Measurements from ENCODE around the gene CGB1.
A peak's percentile ranks its signal among the peaks of the same experiment; 100 is the strongest.
"Not testable (repeated sequence)": the region's sequence is repeated elsewhere in the genome, so short reads cannot be mapped to it uniquely, and the experiment has no call there.

Gene CGB1

DNA sequence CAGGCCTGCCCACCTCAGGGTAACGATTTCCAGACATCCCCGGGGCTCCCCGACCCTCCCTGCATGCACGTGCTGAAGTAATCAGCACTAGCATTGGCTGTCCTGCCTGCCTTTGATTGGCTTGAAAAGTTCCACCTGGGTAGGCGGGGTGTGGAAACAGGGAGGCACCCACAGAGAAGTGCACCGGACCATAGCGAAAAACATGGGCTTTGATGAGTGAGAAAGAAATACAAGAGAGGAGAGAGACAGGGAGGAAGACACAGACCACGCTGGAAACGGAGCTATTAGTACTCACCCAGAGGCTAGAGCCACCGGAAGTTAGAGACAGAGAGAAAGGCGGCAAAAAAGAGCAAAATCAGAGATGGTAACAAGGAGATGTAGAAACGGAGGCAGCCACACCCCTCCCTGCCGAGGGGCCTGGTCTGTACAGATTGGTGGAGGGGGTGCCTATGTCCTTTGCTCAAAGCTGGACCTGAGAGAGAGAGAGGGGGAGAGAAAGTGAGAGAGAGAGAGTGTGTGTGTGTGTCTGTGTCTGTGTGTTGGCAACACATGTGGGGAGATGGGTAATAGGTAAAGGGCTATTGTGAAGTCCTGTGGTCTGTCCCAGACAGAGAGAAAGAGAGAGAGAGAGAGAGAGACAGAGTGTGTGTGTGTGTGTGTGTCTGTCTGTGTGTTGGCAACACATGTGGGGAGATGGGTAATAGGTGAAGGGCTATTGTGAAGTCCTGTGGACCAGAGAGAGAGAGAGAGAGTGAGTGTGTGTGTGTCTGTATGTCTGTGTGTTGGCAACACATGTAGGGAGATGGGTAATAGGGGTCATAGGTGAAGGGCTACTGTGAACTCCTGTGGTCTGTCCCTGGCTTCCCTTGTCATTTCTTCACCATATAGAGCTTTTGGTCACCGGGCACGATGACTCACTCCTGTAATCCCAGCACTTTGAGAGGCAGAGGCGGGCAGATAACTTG, 15.5 kb downstream of the CGB1 start:
- DNase-seq (ENCODE audit: low spot score) = no peak

DNA sequence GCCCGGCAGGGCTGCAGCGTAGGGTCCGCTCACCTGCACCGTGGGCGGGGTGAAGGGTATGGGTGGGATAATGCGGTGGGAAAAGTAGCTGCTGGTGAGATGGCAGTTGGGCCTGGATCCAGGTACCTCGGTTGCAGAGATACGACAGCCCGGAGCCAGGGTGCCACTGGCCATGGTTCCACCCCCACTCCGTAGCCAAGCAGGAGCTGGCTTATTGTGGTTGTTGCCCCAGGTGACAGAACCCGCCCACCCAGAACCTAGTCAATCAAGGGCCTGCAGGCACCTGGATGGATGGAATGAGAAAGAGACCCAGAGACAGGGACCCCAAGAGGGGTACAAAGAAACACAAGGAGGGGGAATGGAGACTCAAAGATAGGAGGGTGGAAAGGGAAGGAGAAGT, 16.4 kb downstream of the CGB1 start:
- DNase-seq (ENCODE audit: low spot score) = no peak

DNA sequence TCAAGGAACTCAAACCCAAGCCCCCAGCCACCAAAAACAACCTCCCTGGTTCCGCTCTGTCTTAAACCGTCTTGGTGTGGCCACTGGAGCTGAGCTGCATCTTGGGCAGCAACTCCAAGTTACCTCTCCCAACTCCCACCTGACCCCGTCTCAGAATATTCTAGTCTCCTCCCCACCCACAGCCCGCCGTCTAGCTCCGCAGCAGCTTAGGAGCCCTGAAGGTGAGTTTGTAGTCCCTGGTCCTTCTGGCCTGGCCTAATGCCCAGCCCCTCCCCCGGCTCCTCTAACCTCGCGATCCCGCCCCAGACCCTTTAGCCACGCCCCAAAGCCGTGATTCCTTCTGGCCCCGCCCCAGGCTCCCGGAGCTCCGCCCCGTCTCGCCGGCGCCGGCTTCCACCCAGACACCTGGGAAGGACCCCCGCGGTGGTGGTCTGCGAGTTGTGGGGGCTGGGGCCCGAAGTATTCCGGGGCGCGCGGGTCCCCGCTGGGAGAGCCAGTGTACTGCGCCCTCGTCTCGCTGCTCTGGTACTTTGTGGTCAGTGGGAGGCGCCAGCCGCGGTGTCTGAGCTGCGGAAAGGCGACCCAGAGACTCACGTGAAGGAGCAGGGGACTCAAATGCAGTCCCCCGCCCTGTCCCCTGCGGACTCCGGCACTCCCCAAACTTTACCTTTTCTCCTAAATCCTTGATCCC, 17.3 kb downstream of the CGB1 start:
- DNase-seq (ENCODE audit: low spot score) = no peak

DNA sequence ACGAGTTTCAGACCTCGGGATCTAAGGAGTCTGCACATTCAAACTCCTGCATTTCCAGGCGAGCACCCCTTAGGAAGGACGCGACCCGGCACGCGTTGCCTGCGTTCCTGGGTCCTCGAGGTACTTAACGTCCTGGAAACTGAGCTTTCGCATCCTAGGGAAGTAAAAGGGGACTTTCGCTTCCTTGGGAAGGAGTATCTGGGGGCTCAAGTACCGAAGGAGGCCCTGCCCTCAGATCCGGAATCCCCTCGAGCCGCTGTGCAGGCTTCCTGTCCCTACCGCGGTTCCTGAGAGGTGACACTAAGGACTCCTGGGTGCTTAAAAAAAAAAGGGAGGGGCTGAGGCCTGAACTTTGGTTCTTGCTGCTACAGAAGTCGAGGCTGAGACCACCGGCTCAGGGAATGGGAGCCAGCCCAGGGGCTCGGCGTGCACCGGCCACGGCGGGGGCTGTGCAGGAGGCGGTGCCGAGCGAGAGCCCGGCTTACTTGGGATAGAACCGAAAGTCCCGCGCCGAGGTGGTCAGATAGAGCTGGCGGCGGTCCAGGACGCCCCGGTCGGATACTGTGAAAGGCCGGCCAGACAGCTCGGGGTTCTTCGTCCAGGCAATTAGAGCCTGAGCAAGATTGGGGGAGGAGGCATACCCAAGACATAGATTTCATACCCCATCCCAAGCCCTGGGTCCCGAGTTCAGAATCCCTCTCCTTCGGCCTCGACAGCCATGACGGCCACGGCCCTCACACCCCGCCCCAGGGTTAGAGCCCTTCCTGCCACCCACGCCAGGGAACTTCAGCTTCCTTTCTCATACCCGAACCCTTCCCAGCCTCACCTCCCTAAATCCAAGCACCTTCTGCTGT, 18.1 kb downstream of the CGB1 start:
- not testable (repeated sequence) for DNase-seq (ENCODE audit: low spot score)

DNA sequence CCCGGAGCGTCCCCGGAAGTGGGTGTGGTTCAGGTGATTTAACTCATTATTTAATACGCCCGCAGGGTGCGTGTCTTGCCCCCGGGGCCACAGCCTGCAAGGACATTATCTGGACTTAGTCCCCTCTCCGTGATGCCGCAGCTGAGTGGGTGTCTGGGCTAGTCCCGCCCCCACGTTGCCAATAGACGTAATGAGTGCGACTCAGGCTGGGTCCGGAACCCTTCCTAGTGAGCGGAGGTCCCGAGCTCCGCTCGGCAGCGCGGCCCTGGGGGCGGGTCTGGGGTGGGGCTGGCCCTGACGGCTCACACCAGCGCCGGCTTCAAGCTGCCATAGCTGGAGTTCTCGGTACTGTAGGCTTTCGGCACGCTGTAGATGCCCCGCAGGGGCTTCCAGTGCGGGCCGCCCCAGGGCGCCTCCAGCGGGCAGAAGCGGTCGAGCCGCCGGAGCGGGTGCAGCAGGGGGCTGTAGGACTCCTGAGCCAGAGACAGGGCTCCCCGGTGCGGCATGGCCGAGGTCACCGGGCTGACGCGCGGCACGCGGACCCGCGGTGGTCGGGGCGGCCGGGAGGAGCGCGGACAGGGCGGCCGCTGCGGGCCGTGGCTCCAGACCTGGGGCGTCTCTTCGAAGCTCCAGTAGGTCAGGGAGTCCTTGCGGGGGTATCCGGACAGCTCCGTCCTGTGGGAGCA, 18.9 kb downstream of the CGB1 start:
- peak; percentile 13 for DNase-seq (ENCODE audit: low spot score)

DNA sequence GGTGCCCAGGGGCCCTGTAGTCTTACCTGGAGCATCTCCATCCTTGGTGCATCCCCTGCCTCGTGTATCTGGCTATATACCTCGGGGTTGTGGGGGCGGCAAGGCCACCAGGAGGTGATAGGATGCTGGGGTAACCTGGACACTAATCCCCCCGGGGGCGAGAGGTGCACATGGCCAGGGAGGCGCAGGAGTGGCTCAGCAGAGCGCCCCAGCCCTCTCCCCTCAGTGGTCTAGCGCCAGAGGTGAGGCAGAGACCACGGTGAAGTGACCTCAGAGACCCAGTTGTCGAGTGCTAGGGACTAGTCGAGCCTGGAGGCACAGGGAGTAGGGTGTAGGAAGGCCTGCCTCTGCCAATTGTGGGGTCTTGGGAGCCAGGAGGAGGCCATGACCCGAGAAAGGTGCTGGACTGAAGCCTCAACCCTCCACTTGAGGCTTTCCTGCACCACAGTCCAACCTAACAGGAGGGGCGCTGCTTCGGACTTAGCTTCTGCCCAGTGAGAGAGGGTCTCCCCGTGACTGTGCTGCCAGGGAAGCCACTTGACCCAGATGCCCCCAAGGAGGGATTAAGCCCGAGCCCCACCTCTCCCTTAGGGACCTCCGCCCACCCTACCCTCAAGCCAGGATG, 19.5 kb downstream of the CGB1 start, which contains the start of gene LHB:
Gene LHB, minus strand, starts transcription at position 51 of the 625 bp plus-strand sequence. Its CDS starts 10 bp downstream, at position 41.
- DNase-seq (ENCODE audit: low spot score) = no peak

DNA sequence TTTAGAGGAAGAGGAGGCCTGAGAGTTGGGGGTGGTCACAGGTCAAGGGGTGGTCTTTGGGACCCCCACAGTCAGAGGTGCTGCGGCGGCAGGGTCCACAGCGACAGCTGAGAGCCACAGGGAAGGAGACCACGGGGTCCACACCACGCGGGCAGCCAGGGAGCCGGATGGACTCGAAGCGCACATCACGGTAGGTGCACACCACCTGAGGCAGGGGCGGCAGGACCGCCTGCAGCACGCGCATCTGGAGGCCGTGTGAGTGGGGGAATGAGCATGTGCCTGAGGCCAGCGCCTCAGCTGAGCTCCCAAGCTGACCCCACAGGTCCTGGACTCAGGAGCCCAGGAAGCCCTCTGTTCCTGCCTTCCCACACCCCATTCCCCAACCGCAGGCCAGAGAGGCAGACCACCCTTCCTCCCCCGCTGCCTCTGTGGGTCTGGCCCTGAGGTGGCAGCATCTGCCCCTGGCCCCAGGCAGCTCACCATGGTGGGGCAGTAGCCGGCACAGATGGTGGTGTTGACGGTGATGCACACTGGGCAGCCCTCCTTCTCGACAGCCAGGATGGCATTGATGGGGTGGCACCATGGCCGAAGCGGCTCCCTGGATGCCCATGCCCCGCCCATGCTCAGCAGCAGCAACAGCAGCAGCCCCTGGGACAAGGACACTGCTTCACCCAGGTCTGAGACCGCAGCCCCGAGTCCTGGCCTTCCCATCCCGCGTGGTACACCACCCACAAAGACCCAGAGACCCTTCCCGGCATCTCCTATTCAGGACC, 20.4 kb downstream of the CGB1 start:
- no peak for DNase-seq (ENCODE audit: low spot score)

DNA sequence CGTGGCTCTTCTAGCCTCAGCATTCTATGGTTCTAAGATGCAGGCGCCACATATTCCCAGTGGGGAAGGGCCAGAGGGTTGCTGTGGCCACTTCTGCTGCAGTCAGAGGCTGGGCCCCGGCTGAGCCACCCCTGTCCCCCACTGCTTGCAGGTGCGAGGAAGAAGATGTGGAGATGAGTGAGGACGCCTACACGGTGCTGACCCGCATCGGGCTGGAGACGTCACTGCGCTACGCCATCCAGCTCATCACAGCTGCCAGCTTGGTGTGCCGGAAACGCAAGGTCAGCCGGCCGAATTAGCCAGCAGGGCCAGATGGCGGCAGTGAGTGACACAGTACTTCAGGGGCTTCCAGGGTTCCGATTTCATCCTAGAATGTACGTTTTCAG, 21.8 kb downstream of the CGB1 start:
- no peak for DNase-seq (ENCODE audit: low spot score)

DNA sequence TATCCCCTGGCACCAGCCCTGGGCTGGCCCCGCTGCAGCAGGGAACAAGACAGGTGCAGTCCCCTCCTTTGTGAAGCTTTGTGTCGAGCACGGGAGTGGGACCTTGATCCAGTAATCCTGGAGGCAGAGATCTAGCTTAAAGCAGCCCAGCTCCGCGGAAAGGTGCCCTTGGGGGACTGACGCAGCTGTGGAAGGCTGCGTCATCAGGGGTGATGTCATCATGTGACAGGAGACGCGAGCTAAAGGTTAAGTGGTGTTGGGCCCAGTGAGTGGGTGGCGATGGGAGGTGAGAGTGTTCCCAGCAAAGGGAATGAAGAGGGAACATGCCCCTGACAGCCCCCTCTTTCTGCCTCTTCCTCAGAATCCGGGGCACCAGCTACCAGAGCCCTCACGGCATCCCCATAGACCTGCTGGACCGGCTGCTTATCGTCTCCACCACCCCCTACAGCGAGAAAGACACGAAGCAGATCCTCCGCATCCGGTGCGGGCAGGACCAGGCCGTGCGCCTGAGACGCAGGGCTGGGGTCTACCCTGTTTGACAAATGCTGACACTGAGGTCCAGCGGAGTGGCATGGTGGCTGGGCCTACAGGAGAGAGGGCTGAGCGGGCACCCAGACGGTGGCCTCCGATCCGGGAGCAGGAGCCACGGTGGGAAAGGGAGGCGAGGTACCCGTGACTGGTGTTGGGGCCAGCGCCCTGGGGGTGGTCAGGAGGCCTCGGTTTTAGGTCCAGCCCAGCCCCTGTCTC, 22.4 kb downstream of the CGB1 start:
- DNase-seq (ENCODE audit: low spot score) = no peak

DNA sequence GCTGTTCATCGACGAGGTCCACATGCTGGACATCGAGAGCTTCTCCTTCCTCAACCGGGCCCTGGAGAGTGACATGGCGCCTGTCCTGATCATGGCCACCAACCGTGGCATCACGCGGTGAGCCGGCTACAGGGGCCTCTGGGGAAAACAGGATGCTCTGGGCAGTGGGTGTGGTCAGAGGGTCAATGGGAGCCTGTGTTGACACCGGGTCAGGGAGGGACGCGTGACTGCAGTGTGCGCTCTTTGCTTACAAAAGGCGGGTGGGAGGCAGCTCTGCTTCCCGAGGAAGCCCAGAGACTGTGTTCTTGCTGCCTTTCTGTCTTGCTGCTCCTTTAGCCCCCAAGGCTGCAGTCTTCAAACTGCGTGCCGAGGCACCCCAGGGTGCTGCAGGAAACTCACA, 25.5 kb downstream of the CGB1 start:
- DNase-seq (ENCODE audit: low spot score) = no peak

DNA sequence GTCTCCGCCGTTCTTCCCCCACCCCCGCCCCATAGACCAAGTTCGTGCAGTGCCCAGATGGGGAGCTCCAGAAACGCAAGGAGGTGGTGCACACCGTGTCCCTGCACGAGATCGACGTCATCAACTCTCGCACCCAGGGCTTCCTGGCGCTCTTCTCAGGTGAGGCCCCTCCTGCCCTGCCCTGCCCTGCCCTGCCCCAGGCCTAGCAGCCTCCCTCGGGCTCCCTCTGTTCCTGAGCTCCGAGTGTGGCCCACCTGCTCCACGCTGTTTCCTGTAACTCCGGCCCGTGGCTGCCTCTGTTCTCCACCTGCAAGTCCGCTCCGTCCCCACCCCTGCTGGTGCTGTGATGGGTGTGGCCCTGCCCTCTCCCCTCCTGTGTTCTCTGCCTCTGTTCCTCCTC, 26.2 kb downstream of the CGB1 start:
- no peak for DNase-seq (ENCODE audit: low spot score)

DNA sequence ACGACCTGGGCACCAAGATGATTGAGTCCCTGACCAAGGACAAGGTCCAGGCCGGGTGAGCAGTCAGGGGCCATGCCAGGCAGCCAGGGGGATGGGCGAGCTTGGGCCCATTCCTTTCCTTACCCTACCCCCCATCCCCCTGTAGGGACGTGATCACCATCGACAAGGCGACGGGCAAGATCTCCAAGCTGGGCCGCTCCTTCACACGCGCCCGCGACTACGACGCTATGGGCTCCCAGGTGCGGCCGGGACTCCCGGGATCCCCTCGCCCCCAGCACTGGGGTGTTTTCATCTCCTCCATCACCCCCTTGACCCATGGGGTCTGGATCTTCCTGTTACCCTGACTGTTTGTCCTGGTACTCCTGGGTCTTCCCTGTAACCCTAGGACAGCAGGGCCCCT, 26.9 kb downstream of the CGB1 start:
- no peak for DNase-seq (ENCODE audit: low spot score)

DNA sequence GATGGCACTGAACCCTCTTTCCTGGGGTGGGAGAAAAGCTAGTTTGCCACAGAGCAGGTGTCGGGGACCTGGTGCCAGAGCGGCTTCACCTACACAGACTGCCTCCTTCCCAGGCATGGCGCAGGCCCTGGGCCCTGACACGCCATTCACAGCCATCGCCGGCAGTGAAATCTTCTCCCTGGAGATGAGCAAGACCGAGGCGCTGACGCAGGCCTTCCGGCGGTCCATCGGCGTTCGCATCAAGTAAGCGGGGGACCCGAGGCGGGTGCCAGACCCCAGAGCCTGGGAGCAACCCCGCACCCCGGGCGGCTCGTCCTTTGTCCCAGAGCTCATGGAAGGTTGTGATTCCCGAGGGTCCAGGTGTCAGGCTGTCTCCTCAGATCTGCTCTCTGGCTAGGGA, 29.8 kb downstream of the CGB1 start:
- DNase-seq (ENCODE audit: low spot score) = no peak

DNA sequence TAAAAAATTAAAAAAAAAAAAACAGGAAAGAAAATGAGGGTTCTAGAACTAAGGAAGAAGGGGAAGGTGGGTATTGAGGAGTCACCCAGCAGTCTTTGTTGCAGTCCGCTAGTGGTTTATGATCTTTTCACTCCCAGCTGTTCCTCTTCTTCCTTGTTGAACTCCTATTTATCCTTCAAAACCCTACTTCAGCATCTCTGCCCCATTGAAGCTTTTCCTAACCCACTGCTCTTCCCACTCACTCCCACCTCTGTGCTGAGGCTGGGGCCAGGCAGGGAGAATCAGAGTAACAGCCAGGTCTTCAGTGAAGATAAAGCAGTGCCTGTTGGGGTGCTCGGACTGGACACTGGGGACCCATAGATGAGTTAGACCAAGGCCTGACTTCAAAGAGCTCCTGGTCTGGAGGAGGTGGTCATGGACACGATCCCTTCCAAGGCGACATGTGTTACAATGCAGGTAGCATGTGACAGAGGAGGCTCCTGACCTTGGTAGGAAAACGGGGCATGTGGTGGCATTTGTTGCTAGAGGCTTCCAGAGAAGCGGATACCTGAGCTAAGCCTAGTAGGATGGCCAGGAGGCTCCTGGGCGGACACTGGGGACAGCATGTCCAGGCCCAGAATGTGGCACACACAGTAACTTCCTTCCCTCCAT, 31.6 kb downstream of the CGB1 start:
- DNase-seq (ENCODE audit: low spot score) = no peak

DNA sequence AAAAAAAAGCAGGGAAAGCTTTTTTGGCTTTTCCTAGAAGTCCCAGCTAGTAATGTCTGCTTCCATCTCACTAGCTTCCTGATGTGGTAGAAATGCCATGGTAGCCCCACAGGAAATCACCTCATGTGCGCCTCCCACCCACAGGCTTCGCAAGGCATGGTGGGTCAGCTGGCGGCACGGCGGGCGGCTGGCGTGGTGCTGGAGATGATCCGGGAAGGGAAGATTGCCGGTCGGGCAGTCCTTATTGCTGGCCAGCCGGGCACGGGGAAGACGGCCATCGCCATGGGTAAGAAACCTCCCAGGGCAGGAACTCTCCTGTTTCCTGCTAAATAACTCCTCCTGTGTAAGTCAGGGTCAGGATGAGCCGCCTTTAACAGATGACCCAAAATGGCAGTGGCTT, 32.6 kb downstream of the CGB1 start:
- no peak for DNase-seq (ENCODE audit: low spot score)

DNA sequence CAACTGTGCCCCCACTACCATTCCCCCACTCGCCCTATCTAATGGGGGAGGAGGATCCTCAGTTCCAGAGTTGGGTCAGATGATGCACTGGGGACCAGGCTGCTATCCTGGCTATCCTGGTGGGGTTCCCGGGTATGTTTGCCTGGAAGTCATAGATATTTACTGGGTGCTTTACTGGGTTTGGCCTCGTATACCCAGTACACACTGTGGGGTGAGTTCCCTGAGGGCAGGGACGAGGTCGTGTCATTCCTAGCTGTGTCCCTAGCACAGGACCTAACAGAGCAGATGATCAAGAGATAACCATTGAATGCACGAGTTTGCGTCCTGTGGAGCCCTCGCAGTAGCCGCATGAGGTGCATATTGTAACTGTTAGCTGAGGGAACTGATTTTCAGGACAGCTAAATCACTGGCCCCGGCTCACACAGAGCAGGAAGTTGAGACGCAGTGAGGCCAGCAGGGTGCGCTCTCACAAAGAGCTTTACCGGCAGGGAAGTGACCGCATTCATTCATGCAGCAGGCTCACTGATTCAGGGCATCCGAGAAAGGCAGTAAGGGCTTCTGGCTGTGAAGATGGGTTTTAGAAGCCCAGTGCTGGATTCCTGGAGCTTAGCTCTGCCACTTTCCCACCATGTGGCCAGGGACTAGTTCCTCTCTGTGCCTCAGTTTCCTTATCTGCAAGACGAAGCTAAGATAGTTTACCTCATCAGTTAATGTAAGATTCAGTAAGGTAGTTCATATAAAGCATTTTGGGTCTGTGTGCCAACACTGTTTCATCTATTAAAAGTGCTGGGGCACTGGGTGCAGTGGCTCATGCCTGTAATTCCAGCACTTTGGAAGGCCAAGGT, 37.0 kb downstream of the CGB1 start:
- peak; percentile 58 for DNase-seq (ENCODE audit: low spot score)

DNA sequence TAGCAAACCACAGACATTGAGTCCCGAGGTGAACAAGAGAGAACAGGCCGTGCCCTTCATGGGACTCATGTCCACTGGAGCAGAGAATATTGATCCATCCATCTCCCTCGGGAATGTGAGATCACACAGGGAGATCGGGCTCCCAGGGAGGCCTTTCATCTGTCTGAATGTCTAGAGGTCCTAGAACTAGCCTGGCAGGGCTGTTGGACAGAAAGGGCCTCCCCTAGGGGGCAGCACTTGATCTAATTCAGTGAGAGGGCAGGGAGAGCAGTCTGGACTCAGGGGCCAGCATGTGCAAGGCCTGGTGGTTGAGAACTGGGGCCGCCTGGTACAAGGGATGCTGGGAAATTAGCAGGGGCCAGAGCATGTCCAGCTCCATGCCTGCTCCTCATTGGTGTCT, 38.7 kb downstream of the CGB1 start:
- peak; percentile 64 for DNase-seq (ENCODE audit: low spot score)

DNA sequence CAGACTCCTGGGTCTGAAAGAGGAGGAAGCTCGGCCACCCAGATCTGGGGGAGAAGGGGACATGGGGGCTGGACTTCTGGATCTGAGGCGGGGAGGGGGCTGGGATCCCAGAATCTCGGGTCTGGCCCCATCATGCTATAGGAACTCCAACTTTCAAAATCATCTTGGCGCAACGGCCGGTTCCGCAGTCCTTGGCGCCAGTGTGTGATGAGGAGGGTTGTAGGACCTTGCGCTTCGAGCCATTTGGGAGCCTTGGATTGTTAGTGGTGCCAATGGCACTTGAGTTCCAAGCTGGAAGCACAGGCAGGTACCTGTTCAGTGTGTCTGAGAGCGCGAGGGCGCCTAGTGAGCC, 42.7 kb downstream of the CGB1 start:
- DNase-seq (ENCODE audit: low spot score) = no peak

All from hematopoietic multipotent progenitor cell treated with erythropoietin and hydrocortisone succinate and interleukin-3 and kit ligand, for 15 days (in vitro differentiated cells).